HFFc6 (cell line): Measurements from ENCODE around the gene CRYGC. TPM values are rescaled to one million over a fixed set of nuclear protein-coding genes. Genes with fewer than 3 reads are reported as not detected.
A peak's percentile ranks its signal among the peaks of the same experiment; 100 is the strongest.

Experiments used
- DNase-seq: peaks from one replicate; pipeline ENCODE4 v3.0.0-alpha.2; 2018
- H3K27ac Mint-ChIP-seq: 2 replicates; pipeline ENCODE4 v1.8.0; 2020; ENCODE audit warnings: mild to moderate bottlenecking, mixed read lengths
- H3K27me3 Mint-ChIP-seq: 2 replicates; pipeline ENCODE4 v1.8.0; 2021; ENCODE audit warnings: mild to moderate bottlenecking, moderate library complexity, mixed read lengths; ENCODE audit not compliant: insufficient read depth
- H3K36me3 Mint-ChIP-seq: 2 replicates; pipeline ENCODE4 v1.8.0; 2021; ENCODE audit warnings: low read depth, mixed read lengths
- H3K4me1 Mint-ChIP-seq: 2 replicates; pipeline ENCODE4 v1.8.0; 2020; ENCODE audit warnings: low read depth, mixed read lengths
- H3K4me3 Mint-ChIP-seq: 2 replicates; pipeline ENCODE4 v1.8.0; 2020; ENCODE audit warnings: mild to moderate bottlenecking, moderate library complexity, mixed read lengths
- H3K9me3 Mint-ChIP-seq: 2 replicates; pipeline ENCODE4 v1.8.0; 2020; ENCODE audit warnings: mild to moderate bottlenecking, mixed read lengths
- long read RNA-seq: library from polyadenylated mRNA; unstranded; transcript quantifications from one replicate; pipeline ENCODE4 v2.0.0, GENCODE V29; 2019
- total RNA-seq, 6 experiments: library from RNA; stranded (reverse); fragmentation: NEBNext Ultra II Directional; extraction: Animal tissue kit (Norgen Biotek cat#: 25700); gene quantifications; 2 replicates in 1 of 6; 3 replicates in 5 of 6; pipeline ENCODE4 v1.2.3, GENCODE V29; 2021
- TF ChIP-seq, protein P1 (sequence below): fragments of 200-600 bp; sonication (generic); IDR thresholded peaks from 2 replicates; pipeline ENCODE4 v1.5.0; 2021; ENCODE audit warnings: antibody characterized with exemption, mild to moderate bottlenecking

CRYGC gene
- total RNA-seq: not detected
- long read RNA-seq: 0 reads

GRCh38 chr2:208129744-208130711 is at the start of gene CRYGC:
Gene CRYGC, minus strand, starts transcription at chr2:208129828. Its CDS starts 36 bp downstream, at chr2:208129792.
- peaks cover 9% of the 10 kb centered on the region for H3K4me1 Mint-ChIP-seq
- H3K36me3 Mint-ChIP-seq: no peaks in the 10 kb centered on the region
- TF ChIP-seq, protein P1, sequence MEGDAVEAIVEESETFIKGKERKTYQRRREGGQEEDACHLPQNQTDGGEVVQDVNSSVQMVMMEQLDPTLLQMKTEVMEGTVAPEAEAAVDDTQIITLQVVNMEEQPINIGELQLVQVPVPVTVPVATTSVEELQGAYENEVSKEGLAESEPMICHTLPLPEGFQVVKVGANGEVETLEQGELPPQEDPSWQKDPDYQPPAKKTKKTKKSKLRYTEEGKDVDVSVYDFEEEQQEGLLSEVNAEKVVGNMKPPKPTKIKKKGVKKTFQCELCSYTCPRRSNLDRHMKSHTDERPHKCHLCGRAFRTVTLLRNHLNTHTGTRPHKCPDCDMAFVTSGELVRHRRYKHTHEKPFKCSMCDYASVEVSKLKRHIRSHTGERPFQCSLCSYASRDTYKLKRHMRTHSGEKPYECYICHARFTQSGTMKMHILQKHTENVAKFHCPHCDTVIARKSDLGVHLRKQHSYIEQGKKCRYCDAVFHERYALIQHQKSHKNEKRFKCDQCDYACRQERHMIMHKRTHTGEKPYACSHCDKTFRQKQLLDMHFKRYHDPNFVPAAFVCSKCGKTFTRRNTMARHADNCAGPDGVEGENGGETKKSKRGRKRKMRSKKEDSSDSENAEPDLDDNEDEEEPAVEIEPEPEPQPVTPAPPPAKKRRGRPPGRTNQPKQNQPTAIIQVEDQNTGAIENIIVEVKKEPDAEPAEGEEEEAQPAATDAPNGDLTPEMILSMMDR: no peak
- no peaks in the 10 kb centered on the region for H3K9me3 Mint-ChIP-seq
- H3K4me3 Mint-ChIP-seq: no peak within 1 kb of the TSS
- peaks cover 8% of the 10 kb centered on the region for H3K27me3 Mint-ChIP-seq
- no peak for DNase-seq
- no peak within 1 kb of the TSS for H3K27ac Mint-ChIP-seq

- Mint-ChIP-seq H3K4me1 (peaks cover 8% of the 10 kb centered on the region), H3K27ac (no peak overlapping the region), H3K27me3 (peaks cover 15% of the 10 kb centered on the region), H3K4me3 (no peak overlapping the region), H3K36me3 (no peaks in the 10 kb centered on the region), H3K9me3 (no peaks in the 10 kb centered on the region)
- TF ChIP-seq, protein P1: no peak
- DNase-seq: no peak
Observed at GRCh38 chr2:208179028-208179609, 49.5 kb upstream of the CRYGC start.

DNA sequence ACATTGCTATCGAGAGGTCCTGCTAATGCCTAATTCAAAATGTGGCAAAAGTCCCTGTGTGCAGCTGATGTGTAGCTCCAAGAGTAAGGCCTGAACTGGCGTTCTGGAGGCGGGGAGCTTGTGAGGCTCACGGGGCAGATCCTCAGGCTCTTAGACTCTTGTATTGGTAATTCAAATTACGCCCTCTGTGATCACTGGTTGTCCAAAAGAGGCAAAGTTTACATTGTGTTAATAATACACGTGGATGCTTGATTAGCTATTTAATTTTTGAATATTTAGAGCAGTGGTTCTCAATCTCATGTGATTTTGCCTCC is 46.2 kb upstream of the CRYGC start:
- H3K9me3 Mint-ChIP-seq: no peaks in the 10 kb centered on the region
- H3K4me1 Mint-ChIP-seq: peaks cover 8% of the 10 kb centered on the region
- DNase-seq: no peak
- peaks cover 14% of the 10 kb centered on the region for H3K27me3 Mint-ChIP-seq
- H3K27ac Mint-ChIP-seq: no peak overlapping the region
- H3K4me3 Mint-ChIP-seq: no peak overlapping the region
- no peaks in the 10 kb centered on the region for H3K36me3 Mint-ChIP-seq
- TF ChIP-seq, protein P1: no peak

DNA sequence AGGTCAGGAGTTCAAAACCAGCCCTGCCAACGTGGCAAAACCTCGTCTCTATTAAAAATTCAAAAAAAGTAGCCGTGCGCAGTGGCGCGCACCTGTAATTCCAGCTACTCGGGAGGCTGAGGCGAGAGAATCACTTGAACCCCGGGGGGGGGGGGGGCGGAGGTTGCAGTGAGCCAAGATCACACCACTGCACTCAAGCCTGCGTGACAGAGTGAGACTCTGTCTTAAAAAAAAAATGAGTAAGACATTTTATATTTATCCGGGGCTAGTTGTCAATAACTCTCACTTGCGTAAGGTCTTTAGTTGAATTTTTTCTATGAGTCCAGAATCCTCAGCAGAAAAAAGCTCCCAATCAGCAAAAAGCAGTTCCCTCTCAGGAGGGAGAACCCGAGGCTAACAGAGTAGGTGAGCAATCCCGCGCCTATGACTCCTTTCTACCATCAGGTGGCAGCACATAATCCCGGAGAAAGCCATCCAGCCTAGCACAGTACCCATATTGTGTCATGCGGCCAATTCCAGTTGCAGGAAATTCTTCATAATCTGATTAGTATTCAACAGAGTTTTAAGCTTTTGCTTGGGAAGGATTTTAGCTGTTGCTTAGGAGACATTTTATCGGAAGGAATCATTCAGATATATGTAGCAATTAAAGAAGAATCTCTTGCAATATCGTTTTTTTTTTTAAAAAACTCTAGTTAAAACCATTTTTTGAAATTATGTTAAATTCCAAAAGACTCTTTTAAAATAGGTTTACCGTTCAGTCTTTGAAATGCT is 45.6 kb upstream of the CRYGC start:
- Mint-ChIP-seq H3K27ac (no peak overlapping the region), H3K9me3 (no peaks in the 10 kb centered on the region), H3K4me1 (peaks cover 8% of the 10 kb centered on the region), H3K4me3 (no peak overlapping the region), H3K36me3 (no peaks in the 10 kb centered on the region), H3K27me3 (peaks cover 15% of the 10 kb centered on the region)
- peak; percentile 76 for DNase-seq
- TF ChIP-seq, protein P1: peak; percentile 91

GRCh38 chr2:208174144-208174543 is 44.5 kb upstream of the CRYGC start:
- TF ChIP-seq, protein P1: no peak
- no peak for DNase-seq
- H3K9me3 Mint-ChIP-seq: no peaks in the 10 kb centered on the region
- peaks cover 15% of the 10 kb centered on the region for H3K27me3 Mint-ChIP-seq
- H3K36me3 Mint-ChIP-seq: no peaks in the 10 kb centered on the region
- H3K27ac Mint-ChIP-seq: no peak overlapping the region
- H3K4me1 Mint-ChIP-seq: peaks cover 8% of the 10 kb centered on the region
- H3K4me3 Mint-ChIP-seq: no peak overlapping the region
